Body of pancreas (tissue), 4 donors: Measurements from ENCODE around the gene GPAM. TPM values are rescaled to one million over a fixed set of nuclear protein-coding genes. Genes with fewer than 3 reads are reported as not detected.
A peak's percentile ranks its signal among the peaks of the same experiment; 100 is the strongest.
"Not testable (repeated sequence)": the region's sequence is repeated elsewhere in the genome, so short reads cannot be mapped to it uniquely, and the experiment has no call there.

ENCODE experiments used
- ATAC-seq: fragments of 150-250 bp; one replicate; pipeline ENCODE4 v1.9.1; 2016
- DNase-seq, 4 donors: peaks; one replicate each; pipeline ENCODE4 v3.0.0-alpha.2; 2019
- H3K27ac ChIP-seq, 4 donors: fragments of 200-600 bp; sonication (generic); 1 replicate in 3 of 4; 2 replicates in 1 of 4; pipeline versions ENCODE4 v1.5.1 to v1.6.1; 2016 to 2019; ENCODE audit warnings: mild to moderate bottlenecking in 1 of 4, mixed read lengths in 1 of 4, moderate library complexity in 1 of 4
- H3K27me3 ChIP-seq, 2 donors: fragments of 200-600 bp; sonication (generic); one replicate each; pipeline ENCODE4 v1.6.0; 2016; ENCODE audit warnings: mild to moderate bottlenecking in 1 of 2
- H3K36me3 ChIP-seq, 2 donors: fragments of 200-600 bp; sonication (generic); replicated peaks in 1 of 2; 2 replicates each; pipeline ENCODE4 v1.5.1; 2016; ENCODE audit warnings: low read depth in 2 of 2; ENCODE audit not compliant: insufficient read depth in 1 of 2
- H3K4me1 ChIP-seq: fragments of 200-600 bp; sonication (generic); one replicate; pipeline ENCODE4 v1.6.0; 2016
- H3K4me3 ChIP-seq, 2 donors: fragments of 200-600 bp; sonication (generic); 1 replicate in 1 of 2; 2 replicates in 1 of 2; pipeline ENCODE4 v1.5.1; 2016 to 2019
- H3K9me3 ChIP-seq, 3 donors: fragments of 200-600 bp; sonication (generic); 1 replicate in 2 of 3; 2 replicates in 1 of 3; pipeline ENCODE4 v1.5.1; 2016
- POLR2A ChIP-seq, 3 donors: fragments of 450-650 bp; IDR thresholded peaks; one replicate each; pipeline ENCODE4 v1.6.1; 2016; ENCODE audit warnings: antibody characterized with exemption in 3 of 3, mild to moderate bottlenecking in 2 of 3
- WGBS, 2 donors: methylation state at CpG; one replicate each; pipeline ENCODE4 v1.1.5; 2017; 5-methylcytosine and 5-hydroxymethylcytosine counted together
- intact Hi-C: fragments of 100-400 bp; cut with DNase I; formaldehyde crosslinking; loops from one replicate; pipeline ENCODE4 v1.15.1; 2023
- total RNA-seq, 2 donors: library from RNA; depleted of rRNA; stranded (reverse); fragments of >200 nt; gene quantifications; one replicate each; pipeline ENCODE4 v1.1.0, GENCODE V29; 2016
- TF ChIP-seq, protein P1 (sequence below), 7 experiments: fragments of 450-650 bp in 4 of 7; fragments of 200-600 bp in 3 of 7; sonication (generic) in 3 of 7; IDR thresholded peaks; one replicate each; pipeline ENCODE4 v1.5.1; 2016 to 2019; ENCODE audit warnings: antibody characterized with exemption in 7 of 7

GPAM gene
- total RNA-seq, 2 donors from 2014 or later, result 9.1 to 66.9 TPM

DNA sequence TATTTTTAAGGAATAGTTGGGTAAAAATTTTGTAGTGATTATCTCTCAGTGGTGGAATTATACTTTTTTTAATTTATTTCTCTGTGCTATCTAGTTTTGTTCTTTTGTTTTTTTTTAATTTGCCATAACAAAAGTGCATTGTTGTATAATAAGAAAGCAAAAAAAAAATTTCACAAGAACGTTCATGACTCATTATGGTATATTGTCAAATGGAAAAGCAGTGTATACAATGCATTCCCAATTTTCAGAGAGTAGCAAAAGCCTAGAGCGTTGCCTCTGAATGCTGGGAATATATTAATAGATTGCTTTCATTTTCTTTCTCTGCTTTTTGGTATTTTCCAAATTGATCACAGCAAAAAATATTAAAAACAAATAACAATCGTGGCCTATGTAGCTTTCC, 46.3 kb upstream of the GPAM start:
- no peak overlapping the region for H3K27ac ChIP-seq
- no peaks in the 10 kb centered on the region for H3K4me1 ChIP-seq
- no peaks in the 10 kb centered on the region for H3K27me3 ChIP-seq
- intact Hi-C loops, result no loop called here
- DNase-seq (no peak), ATAC-seq (no peak)
- 70 to 71% methylated on average over 3 of the region's 3 CpGs for WGBS, 2 donors
- no peaks in the 10 kb centered on the region for H3K36me3 ChIP-seq
- H3K4me3 ChIP-seq, result no peak overlapping the region
- no peaks in the 10 kb centered on the region for H3K9me3 ChIP-seq
- no peak for TF ChIP-seq POLR2A (IDR thresholded peaks at IDR 0.05)
- TF ChIP-seq, protein P1, sequence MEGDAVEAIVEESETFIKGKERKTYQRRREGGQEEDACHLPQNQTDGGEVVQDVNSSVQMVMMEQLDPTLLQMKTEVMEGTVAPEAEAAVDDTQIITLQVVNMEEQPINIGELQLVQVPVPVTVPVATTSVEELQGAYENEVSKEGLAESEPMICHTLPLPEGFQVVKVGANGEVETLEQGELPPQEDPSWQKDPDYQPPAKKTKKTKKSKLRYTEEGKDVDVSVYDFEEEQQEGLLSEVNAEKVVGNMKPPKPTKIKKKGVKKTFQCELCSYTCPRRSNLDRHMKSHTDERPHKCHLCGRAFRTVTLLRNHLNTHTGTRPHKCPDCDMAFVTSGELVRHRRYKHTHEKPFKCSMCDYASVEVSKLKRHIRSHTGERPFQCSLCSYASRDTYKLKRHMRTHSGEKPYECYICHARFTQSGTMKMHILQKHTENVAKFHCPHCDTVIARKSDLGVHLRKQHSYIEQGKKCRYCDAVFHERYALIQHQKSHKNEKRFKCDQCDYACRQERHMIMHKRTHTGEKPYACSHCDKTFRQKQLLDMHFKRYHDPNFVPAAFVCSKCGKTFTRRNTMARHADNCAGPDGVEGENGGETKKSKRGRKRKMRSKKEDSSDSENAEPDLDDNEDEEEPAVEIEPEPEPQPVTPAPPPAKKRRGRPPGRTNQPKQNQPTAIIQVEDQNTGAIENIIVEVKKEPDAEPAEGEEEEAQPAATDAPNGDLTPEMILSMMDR (IDR thresholded peaks at IDR 0.05), result no peak

DNA sequence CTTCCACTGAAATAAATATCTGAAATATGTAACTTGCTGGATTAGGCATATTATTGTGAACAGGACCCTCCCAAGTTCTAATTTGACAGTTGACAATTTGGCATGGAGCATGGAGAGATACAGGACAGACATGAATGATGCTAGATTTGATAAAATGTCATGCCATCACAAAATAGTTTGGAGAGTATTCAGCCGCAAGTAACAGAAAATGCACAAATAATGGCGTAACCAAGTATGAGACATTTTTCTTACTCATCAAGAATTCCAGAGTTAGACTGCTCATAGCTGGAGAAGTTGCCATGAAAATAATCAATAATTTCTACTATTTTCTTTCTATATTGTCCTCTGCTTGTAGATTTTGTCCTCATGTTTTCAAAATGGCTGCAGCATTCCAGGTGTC, 45.5 kb upstream of the GPAM start:
- Histone ChIP-seq H3K27ac (no peak overlapping the region), H3K27me3 (no peaks in the 10 kb centered on the region), H3K4me3 (no peak overlapping the region), H3K36me3 (no peaks in the 10 kb centered on the region), H3K4me1 (no peaks in the 10 kb centered on the region), H3K9me3 (no peaks in the 10 kb centered on the region)
- TF ChIP-seq, protein P1 (IDR thresholded peaks at IDR 0.05), result no peak
- no peak for TF ChIP-seq POLR2A (IDR thresholded peaks at IDR 0.05)
- WGBS, 2 donors, result 88 to 92% methylated on average over 2 of the region's 2 CpGs
- intact Hi-C loops, result no loop called here
- ATAC-seq (no peak), DNase-seq (no peak)

DNA sequence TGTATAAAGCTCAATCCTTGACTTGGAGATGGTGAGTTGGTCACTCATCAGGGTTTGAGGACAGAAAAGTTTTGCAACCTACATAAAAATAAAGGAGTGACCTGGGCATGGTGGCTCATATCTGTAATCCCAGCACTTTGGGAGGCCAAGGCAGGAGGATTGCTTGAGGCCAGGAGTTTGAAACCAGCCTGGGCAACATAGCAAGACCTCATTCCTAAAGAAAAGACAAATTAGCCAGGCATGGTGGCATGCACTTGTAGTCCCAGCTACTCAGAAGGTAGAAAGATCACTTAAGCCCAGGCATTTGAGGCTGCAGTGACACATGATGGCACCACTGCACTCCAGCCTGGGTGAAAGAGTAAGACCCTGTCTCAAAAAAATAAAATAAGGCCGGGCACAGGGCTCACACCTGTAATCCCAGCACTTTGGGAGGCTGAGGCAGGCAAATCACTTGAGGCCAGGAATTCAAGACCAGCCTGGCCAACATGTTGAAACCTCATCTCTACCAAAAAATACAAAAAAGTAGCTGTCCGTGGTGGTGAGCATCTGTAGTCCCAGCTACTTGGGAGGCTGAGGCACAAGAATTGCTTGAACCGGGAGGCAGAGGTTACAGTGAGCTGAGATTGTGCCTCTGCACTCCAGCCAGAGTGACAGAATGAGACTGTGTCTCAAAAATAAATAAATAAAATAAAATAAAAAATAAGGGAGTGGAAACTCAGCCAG, 45.0 kb upstream of the GPAM start:
- ATAC-seq, H3K4me3 ChIP-seq, DNase-seq, intact Hi-C loops, H3K4me1 ChIP-seq, H3K36me3 ChIP-seq, H3K27me3 ChIP-seq, H3K9me3 ChIP-seq, H3K27ac ChIP-seq: not testable (repeated sequence)
- 70 to 81% methylated on average over 3 of the region's 3 CpGs for WGBS, 2 donors

GRCh38 chr10:112227331-112227987, 43.9 kb upstream of the GPAM start:
- 43 to 57% methylated on average over 5 to 6 of the region's 6 CpGs for WGBS, 2 donors
- DNase-seq, result peak in 1 of 4 donors; percentile 7
- intact Hi-C loops, result no loop called here
- Histone ChIP-seq H3K4me1 (no peaks in the 10 kb centered on the region), H3K27ac (no peak overlapping the region), H3K27me3 (no peaks in the 10 kb centered on the region), H3K36me3 (no peaks in the 10 kb centered on the region), H3K9me3 (no peaks in the 10 kb centered on the region), H3K4me3 (no peak overlapping the region)
- TF ChIP-seq POLR2A (IDR thresholded peaks at IDR 0.05), result no peak
- TF ChIP-seq, protein P1 (IDR thresholded peaks at IDR 0.05), result no peak
- ATAC-seq, result no peak

DNA sequence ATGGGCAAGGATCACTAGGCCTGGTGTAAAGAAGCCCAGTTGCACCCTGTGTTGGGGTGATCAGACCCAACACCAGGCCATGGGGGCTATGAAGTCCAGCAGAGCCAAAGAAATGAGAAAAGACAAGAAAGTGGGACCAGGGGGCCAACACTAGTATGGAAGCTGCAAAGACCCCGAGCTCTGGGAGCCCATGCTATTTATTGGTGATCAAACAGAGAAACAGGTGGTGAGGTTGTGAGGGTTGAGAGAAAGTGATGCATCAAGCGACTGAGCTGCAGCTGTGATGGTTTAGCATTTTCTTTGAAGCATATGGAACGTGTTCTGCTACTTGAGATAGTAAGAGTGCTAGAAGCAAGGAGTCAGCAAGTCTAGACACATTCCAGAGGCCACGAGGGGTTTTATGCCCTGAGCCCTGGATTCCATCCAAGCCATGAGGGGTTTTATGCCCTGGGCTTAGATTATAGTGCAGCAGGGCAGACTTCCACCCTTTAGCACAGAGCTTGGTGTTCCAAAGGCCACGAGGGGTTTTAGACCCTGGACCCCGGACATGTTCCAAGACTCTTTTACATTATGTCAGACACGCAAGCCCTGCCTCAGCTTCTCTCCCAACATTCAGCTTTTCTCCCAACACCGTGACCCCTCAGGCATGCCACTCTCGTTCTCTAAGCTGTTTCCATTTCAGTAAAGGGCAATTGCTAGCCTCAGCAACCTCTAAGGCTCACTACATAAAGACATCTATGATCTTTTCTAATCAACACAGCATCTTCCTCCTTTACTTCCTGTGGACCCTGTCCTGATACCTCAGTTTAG, 43.1 kb upstream of the GPAM start:
- DNase-seq (no peak), ATAC-seq (no peak)
- 67 to 79% methylated on average over 9 of the region's 9 CpGs for WGBS, 2 donors
- intact Hi-C loops, result no loop called here
- no peaks in the 10 kb centered on the region for H3K4me1 ChIP-seq
- no peaks in the 10 kb centered on the region for H3K36me3 ChIP-seq
- H3K4me3 ChIP-seq, result no peak overlapping the region
- no peak for TF ChIP-seq POLR2A (IDR thresholded peaks at IDR 0.05)
- TF ChIP-seq, protein P1 (IDR thresholded peaks at IDR 0.05), result no peak
- H3K9me3 ChIP-seq, result no peaks in the 10 kb centered on the region
- no peaks in the 10 kb centered on the region for H3K27me3 ChIP-seq
- H3K27ac ChIP-seq, result no peak overlapping the region
